GM12878 (cell line): ENCODE data around the gene MX1. TPM values are rescaled to one million over a fixed set of nuclear protein-coding genes. Genes with fewer than 3 reads are reported as not detected.

Source experiments
- ATAC-seq: fragments of 200-7000 bp; cut with Tn5 transposase; 3 replicates; pipeline ENCODE4 v1.9.1; 2020; ENCODE audit warnings: mild to moderate bottlenecking, moderate library complexity
- BruUV-seq: library from RNA; stranded (reverse); fragments of 400-500 nt; replicated peaks from 2 replicates; lab custom pipeline; 2021; lab: Mats Ljungman, UMichigan
- CTCF ChIA-PET: fragments of 300-600 bp; sonication (Branson Sonifier 250); formaldehyde crosslinking; extraction: SDS; loops from one replicate; lab custom pipeline; 2021; ENCODE audit warnings: inconsistent platforms; lab: Yijun Ruan, JAX
- POLR2A ChIA-PET: fragments of 350-600 bp; formaldehyde crosslinking; extraction: SDS; loops from one replicate; lab custom pipeline; 2021; ENCODE audit warnings: inconsistent platforms; lab: Charles Lee
- RAD21 ChIA-PET: fragments of 300-600 bp; sonication (Branson Sonifier 250); formaldehyde crosslinking; loops from one replicate; lab custom pipeline; 2023; ENCODE audit warnings: antibody characterized with exemption; ENCODE audit not compliant: unreplicated experiment; lab: Charles Lee
- SMC1A ChIA-PET: fragments of 300-600 bp; sonication (Branson Sonifier 250); formaldehyde crosslinking; loops from one replicate; lab custom pipeline; 2023; ENCODE audit not compliant: unreplicated experiment, uncharacterized antibody; lab: Charles Lee
- DNase-seq: peaks from one replicate; pipeline ENCODE4 v3.0.0-alpha.2; 2011; ENCODE audit warnings: low read depth, low spot score
- FAIRE-seq: peaks from 3 replicates; lab custom pipeline; 2011; peaks lifted over from hg19 to GRCh38; lab: Jason Lieb, UNC
- H2AFZ ChIP-seq: 2 replicates; pipeline ENCODE4 v1.6.0; 2011; ENCODE audit warnings: low read depth, low read length, control low read depth; ENCODE audit not compliant: control insufficient read depth
- H3K27ac ChIP-seq: 2 replicates; pipeline ENCODE4 v1.5.1; 2011; ENCODE audit warnings: control low read depth; ENCODE audit not compliant: control insufficient read depth, insufficient read depth
- H3K27me3 ChIP-seq, 2 experiments: replicated peaks in 1 of 2; 2 replicates each; pipeline versions ENCODE4 v1.6.0 to v1.6.1; 2011; ENCODE audit warnings: low read length in 1 of 2; ENCODE audit not compliant: control insufficient read depth in 2 of 2, insufficient read depth in 2 of 2
- H3K36me3 ChIP-seq, 2 experiments: 2 replicates each; pipeline ENCODE4 v1.5.1; 2011; ENCODE audit warnings: low read length in 1 of 2; ENCODE audit not compliant: control insufficient read depth in 2 of 2, insufficient read depth in 2 of 2
- H3K4me1 ChIP-seq: 2 replicates; pipeline ENCODE4 v1.6.1; 2011; ENCODE audit warnings: mild to moderate bottlenecking, low read length, moderate library complexity, mixed read lengths; ENCODE audit not compliant: control insufficient read depth, insufficient read depth
- H3K4me2 ChIP-seq: 2 replicates; pipeline ENCODE4 v1.6.0; 2011; ENCODE audit warnings: control low read depth; ENCODE audit not compliant: control insufficient read depth, insufficient read depth
- H3K4me3 ChIP-seq: fragments of 200-600 bp; sonication (generic); 2 replicates; pipeline ENCODE4 v1.5.1; 2016
- H3K79me2 ChIP-seq: 2 replicates; pipeline ENCODE4 v1.6.0; 2011; ENCODE audit warnings: low read length; ENCODE audit not compliant: control insufficient read depth, insufficient read depth
- H3K9ac ChIP-seq: 2 replicates; pipeline ENCODE4 v1.8.0; 2011; ENCODE audit warnings: low read length, control low read depth, mixed read lengths; ENCODE audit not compliant: control insufficient read depth, insufficient read depth
- H3K9me3 ChIP-seq: replicated peaks from 3 replicates; pipeline ENCODE4 v1.5.1; 2011; ENCODE audit warnings: mild to moderate bottlenecking, low read length; ENCODE audit not compliant: control insufficient read depth, insufficient read depth
- H4K20me1 ChIP-seq: 2 replicates; pipeline ENCODE4 v1.6.0; 2011; ENCODE audit not compliant: control insufficient read depth, insufficient read depth
- EP300 ChIP-seq, 2 experiments: fragments of 150-350 bp in 1 of 2; IDR thresholded peaks; 2 replicates each; pipeline ENCODE4 v1.6.1; 2011 to 2012; ENCODE audit warnings: low read depth in 2 of 2, low read length in 2 of 2, borderline replicate concordance in 1 of 2, improper control_type of control experiment in 1 of 2, inconsistent platforms in 1 of 2; ENCODE audit not compliant: control insufficient read depth in 1 of 2
- ESRRA ChIP-seq: IDR thresholded peaks from 2 replicates; pipeline ENCODE4 v1.6.1; 2012; ENCODE audit warnings: mild to moderate bottlenecking, low read length, improper control_type of control experiment
- FOXM1 ChIP-seq: IDR thresholded peaks from 2 replicates; pipeline ENCODE4 v1.6.1; 2012; ENCODE audit warnings: low read depth, mild to moderate bottlenecking, inconsistent platforms, low read length, moderate library complexity
- GATAD2B ChIP-seq: fragments of 450-650 bp; conservative IDR thresholded peaks from 2 replicates; pipeline ENCODE4 v1.6.1; 2017; ENCODE audit warnings: low read depth, mild to moderate bottlenecking, moderate library complexity
- HCFC1 ChIP-seq: fragments of 150-350 bp; IDR thresholded peaks from 2 replicates; pipeline ENCODE4 v1.6.1; 2014; ENCODE audit warnings: low read length
- NFYA ChIP-seq: IDR thresholded peaks from 2 replicates; pipeline ENCODE4 v1.6.1; 2011; ENCODE audit warnings: low read depth, mild to moderate bottlenecking, low read length, improper control_type of control experiment, borderline replicate concordance
- NR2C2 ChIP-seq: IDR thresholded peaks from 2 replicates; pipeline ENCODE4 v1.6.1; 2011; ENCODE audit warnings: borderline replicate concordance, low read depth; ENCODE audit not compliant: control insufficient read depth, insufficient read length
- POLR2AphosphoS5 ChIP-seq: IDR thresholded peaks from 2 replicates; pipeline ENCODE4 v1.6.1; 2011; ENCODE audit warnings: mild to moderate bottlenecking, low read length, inconsistent platforms
- RAD21 ChIP-seq: IDR thresholded peaks from 2 replicates; pipeline ENCODE4 v1.6.1; 2011; ENCODE audit warnings: mild to moderate bottlenecking, low read depth, low read length, moderate library complexity; ENCODE audit not compliant: insufficient read depth
- RFX5 ChIP-seq: IDR thresholded peaks from 2 replicates; pipeline ENCODE4 v1.6.1; 2011; ENCODE audit warnings: low read depth, low read length, improper control_type of control experiment
- SUZ12 ChIP-seq: fragments of 200-600 bp; sonication (generic); IDR thresholded peaks from one replicate; pipeline ENCODE4 v1.6.1; 2018; ENCODE audit warnings: antibody characterized with exemption, mild to moderate bottlenecking; ENCODE audit not compliant: unreplicated experiment
- ZBTB33 ChIP-seq: fragments of 450-650 bp; IDR thresholded peaks from 2 replicates; pipeline ENCODE4 v1.6.1; 2017; ENCODE audit warnings: mild to moderate bottlenecking
- WGBS: methylation state at CpG from one replicate; pipeline ENCODE4 v1.1.6; 2016; ENCODE audit warnings: low lambda C conversion rate; ENCODE audit not compliant: insufficient replicate concordance, insufficient coverage; ENCODE audit errors: missing lambda C conversion rate; 5-methylcytosine and 5-hydroxymethylcytosine counted together
- in situ Hi-C: fragments of 300-500 bp; cut with MboI; formaldehyde crosslinking; loops from 9 replicates; pipeline ENCODE4 v1.14.3; 2018; ENCODE audit warnings: mixed read lengths
- intact Hi-C: fragments of 100-400 bp; cut with micrococcal nuclease; formaldehyde crosslinking; loops from one replicate; pipeline ENCODE4 v1.14.2; 2022; ENCODE audit not compliant: unreplicated experiment
- polyA plus RNA-seq, 11 experiments: library from polyadenylated mRNA; depleted of rRNA in 4 of 11; unstranded in 6 of 11; stranded (reverse) in 5 of 11; fragments of >200 nt; fragmentation: Nextera tagmentation in 4 of 11; fragmentation: Illumina TruSeq in 1 of 11; extraction: Ambion mirVana in 4 of 11; extraction: Trizol in 1 of 11; gene quantifications; 1 replicate in 1 of 11; 2 replicates in 10 of 11; pipeline versions ENCODE4 v1.2.1 to v1.2.3, GENCODE V29; 2011 to 2016; ENCODE audit warnings: inconsistent platforms in 2 of 11, missing spikeins in 2 of 11, low read depth in 1 of 11
- total RNA-seq, 4 experiments: library from RNA; depleted of rRNA in 3 of 4; stranded (reverse); fragments of >200 nt in 3 of 4; fragmentation: Illumina TruSeq in 1 of 4; extraction: Trizol in 1 of 4; gene quantifications; 2 replicates each; pipeline versions ENCODE4 v1.2.1 to v1.2.3, GENCODE V29; 2013 to 2021
- TF ChIP-seq, protein P1 (sequence below): IDR thresholded peaks from 2 replicates; pipeline ENCODE4 v1.6.1; 2011; ENCODE audit warnings: borderline replicate concordance, low read depth, mild to moderate bottlenecking, moderate library complexity, low read length; ENCODE audit not compliant: insufficient read depth, poor library complexity, severe bottlenecking
- TF ChIP-seq, protein P2 (sequence below): IDR thresholded peaks from 2 replicates; pipeline ENCODE4 v1.6.1; 2012; ENCODE audit warnings: improper control_type of control experiment, low read depth, low read length; ENCODE audit not compliant: insufficient replicate concordance

The MX1 gene
- total and polyA plus RNA-seq, 10 of the 15 experiments (the other 5 are each of a cell fraction or from before 2014, with no cell fraction given), result 75.9 to 385 (median 302) TPM

DNA sequence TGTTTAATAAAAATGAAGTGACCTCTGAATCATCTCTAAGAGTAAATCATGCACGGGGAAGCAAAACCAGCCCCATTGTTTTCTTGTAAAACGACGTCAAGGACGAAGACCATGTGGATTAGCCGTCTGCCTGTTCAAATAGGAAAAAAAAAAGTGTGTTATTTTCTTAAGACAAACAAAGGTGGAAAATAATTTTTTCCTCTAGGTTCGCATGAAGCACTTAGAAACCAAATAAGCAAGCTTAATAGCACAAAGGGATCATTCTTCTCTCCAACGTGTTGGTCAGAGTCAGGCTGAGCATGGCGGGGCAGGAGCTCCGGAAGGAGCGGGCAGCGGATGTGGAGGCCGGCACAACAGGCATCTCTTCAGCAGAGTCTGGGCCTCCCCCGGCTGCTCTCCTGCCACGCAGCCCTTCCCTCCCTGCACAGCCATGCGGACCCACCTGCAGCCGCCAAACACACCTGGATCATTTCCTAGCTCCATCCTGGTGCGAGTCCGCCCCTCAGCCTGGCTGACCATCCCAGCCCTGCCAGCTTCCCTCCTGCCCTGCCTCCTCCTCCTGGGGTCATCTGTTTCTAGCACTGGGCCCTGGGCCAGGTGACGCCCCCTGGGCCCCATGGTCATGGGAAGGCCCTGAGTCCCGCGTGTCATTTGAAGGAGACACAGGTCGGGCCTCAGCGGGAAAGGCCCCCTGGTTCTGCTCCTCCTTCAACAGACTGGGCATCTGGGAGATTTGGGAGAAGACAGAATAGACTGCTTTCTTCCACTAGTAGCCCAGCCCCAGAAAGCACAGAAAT, 40.2 kb downstream of the MX1 start:
- DNase-seq, result no peak
- no peak for FAIRE-seq
- SMC1A ChIA-PET, result no interaction called here
- Histone ChIP-seq H2AFZ (no peak overlapping the region), H3K4me1 (no peaks in the 10 kb centered on the region), H3K79me2 (no peaks in the 10 kb centered on the region), H4K20me1 (no peaks in the 10 kb centered on the region; the same call in 1 of the 2 replicates), H3K9me3 (no peaks in the 10 kb centered on the region; the same call in 2 of the 3 replicates), H3K36me3 (no peaks in the 10 kb centered on the region)
- WGBS, result 74% methylated on average over 20 of the region's 23 CpGs
- no peak for ATAC-seq
- BruUV-seq, result no TSS peak
- intact Hi-C loops, result no loop called here
- TF ChIP-seq ZBTB33 (no peak), GATAD2B (no peak), HCFC1 (no peak), NR2C2 (no peak), NFYA (no peak), FOXM1 (no peak), ESRRA (no peak), RAD21 (no peak), RFX5 (no peak), EP300 (IDR thresholded peaks at IDR 0.05; ENCODE audit: borderline replicate concordance in 1 of 2, control insufficient read depth in 1 of 2, low read depth in 2 of 2, low read length in 2 of 2) (no peak), POLR2AphosphoS5 (no peak), SUZ12 (no peak)
- TF ChIP-seq, protein P1, sequence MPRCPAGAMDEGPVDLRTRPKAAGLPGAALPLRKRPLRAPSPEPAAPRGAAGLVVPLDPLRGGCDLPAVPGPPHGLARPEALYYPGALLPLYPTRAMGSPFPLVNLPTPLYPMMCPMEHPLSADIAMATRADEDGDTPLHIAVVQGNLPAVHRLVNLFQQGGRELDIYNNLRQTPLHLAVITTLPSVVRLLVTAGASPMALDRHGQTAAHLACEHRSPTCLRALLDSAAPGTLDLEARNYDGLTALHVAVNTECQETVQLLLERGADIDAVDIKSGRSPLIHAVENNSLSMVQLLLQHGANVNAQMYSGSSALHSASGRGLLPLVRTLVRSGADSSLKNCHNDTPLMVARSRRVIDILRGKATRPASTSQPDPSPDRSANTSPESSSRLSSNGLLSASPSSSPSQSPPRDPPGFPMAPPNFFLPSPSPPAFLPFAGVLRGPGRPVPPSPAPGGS, result no peak
- TF ChIP-seq, protein P2, sequence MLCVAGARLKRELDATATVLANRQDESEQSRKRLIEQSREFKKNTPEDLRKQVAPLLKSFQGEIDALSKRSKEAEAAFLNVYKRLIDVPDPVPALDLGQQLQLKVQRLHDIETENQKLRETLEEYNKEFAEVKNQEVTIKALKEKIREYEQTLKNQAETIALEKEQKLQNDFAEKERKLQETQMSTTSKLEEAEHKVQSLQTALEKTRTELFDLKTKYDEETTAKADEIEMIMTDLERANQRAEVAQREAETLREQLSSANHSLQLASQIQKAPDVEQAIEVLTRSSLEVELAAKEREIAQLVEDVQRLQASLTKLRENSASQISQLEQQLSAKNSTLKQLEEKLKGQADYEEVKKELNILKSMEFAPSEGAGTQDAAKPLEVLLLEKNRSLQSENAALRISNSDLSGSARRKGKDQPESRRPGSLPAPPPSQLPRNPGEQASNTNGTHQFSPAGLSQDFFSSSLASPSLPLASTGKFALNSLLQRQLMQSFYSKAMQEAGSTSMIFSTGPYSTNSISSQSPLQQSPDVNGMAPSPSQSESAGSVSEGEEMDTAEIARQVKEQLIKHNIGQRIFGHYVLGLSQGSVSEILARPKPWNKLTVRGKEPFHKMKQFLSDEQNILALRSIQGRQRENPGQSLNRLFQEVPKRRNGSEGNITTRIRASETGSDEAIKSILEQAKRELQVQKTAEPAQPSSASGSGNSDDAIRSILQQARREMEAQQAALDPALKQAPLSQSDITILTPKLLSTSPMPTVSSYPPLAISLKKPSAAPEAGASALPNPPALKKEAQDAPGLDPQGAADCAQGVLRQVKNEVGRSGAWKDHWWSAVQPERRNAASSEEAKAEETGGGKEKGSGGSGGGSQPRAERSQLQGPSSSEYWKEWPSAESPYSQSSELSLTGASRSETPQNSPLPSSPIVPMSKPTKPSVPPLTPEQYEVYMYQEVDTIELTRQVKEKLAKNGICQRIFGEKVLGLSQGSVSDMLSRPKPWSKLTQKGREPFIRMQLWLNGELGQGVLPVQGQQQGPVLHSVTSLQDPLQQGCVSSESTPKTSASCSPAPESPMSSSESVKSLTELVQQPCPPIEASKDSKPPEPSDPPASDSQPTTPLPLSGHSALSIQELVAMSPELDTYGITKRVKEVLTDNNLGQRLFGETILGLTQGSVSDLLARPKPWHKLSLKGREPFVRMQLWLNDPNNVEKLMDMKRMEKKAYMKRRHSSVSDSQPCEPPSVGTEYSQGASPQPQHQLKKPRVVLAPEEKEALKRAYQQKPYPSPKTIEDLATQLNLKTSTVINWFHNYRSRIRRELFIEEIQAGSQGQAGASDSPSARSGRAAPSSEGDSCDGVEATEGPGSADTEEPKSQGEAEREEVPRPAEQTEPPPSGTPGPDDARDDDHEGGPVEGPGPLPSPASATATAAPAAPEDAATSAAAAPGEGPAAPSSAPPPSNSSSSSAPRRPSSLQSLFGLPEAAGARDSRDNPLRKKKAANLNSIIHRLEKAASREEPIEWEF, result no peak
- TF ChIP-seq, all 136 proteins: peak for 0
- in situ Hi-C loops, result no loop called here
- CTCF ChIA-PET, result no interaction called here
- H3K27ac ChIP-seq, result no peak overlapping the region
- POLR2A ChIA-PET, result no interaction called here
- RAD21 ChIA-PET, result no interaction called here
- no peak overlapping the region for H3K4me2 ChIP-seq
- no peak overlapping the region for H3K4me3 ChIP-seq
- no peaks in the 10 kb centered on the region; a peak in 2 of 4 replicates for H3K27me3 ChIP-seq
- H3K9ac ChIP-seq, result no peak overlapping the region
